GM18507 (cell line): Measurements from ENCODE around the gene TMEM170A.
"Not testable (repeated sequence)": the region's sequence is repeated elsewhere in the genome, so short reads cannot be mapped to it uniquely, and the experiment has no call there.

Experiments
- DNase-seq: peaks from one replicate; pipeline ENCODE4 v3.0.0; 2011; ENCODE audit warnings: low read depth; ENCODE audit not compliant: insufficient read length; ENCODE audit errors: extremely low spot score
- FAIRE-seq: peaks from 2 replicates; lab custom pipeline; 2011; peaks lifted over from hg19 to GRCh38; lab: Jason Lieb, UNC

TMEM170A gene

GRCh38 chr16:75482434-75483205 is 18.1 kb upstream of the TMEM170A start:
- no peak for FAIRE-seq
- DNase-seq: no peak

GRCh38 chr16:75481475-75481874 is 17.0 kb upstream of the TMEM170A start:
- DNase-seq (no peak), FAIRE-seq (no peak)

GRCh38 chr16:75479421-75479990 is 15.0 kb upstream of the TMEM170A start:
- DNase-seq: no peak
- no peak for FAIRE-seq

GRCh38 chr16:75478480-75479345 is 14.2 kb upstream of the TMEM170A start:
- no peak for DNase-seq
- FAIRE-seq: no peak

DNA sequence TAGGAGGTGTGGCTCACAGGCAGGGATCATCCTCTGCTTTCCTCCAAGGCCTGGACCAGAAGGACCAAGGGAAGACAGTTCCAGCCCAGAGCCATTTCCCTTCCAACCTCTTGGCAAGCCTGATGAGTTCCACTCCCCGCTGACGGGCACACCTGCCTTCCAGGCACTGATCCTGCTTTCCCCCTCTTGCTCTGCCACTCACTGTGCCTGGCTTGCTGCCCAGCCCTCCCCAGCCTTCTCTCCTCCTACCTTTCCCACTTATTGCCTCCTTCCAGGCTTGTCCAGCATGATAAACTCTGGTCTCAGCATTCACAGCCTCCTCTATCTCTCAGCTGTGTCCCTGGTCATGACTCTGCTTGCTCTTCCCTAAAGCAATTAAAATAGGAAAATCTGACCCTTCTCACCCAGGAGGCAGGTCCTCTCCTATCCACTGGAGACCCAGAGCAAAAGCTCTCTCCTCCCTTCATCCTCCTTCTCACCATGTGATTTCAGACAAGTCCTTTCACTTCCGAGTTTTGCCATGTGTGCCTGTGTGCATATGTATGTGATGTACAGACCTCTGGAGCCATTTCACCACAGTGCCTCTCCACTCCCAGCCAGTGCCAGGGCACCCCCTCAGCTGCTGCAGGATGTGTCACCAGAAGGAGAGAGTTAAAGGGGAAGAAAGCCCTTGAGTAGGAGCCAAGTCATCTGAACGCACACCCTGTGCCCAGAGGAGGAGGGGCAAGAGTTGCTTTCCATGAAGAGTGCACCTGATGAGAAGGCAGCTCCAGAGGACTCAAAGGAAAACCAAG is 13.4 kb upstream of the TMEM170A start:
- FAIRE-seq: peak; percentile 56
- DNase-seq: no peak

DNA sequence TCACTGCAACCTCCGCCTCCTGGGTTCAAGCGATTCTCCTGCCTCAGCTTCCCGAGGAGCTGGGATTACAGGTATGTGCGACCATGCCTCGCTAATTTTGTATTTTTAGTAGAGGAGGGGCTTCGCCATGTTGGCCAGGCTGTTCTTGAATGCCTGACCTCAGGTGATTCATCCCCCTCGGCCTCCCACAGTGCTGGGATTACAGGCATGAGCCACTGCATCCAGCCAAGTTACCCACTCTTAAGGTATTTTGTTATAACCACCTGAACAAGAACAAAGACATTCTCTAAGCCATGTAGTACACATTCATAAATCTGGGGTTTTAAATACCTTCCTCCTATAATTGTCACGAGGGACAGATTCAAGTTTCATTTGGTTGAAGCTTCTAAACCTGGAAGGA is 12.3 kb upstream of the TMEM170A start:
- no peak for DNase-seq
- FAIRE-seq: no peak

DNA sequence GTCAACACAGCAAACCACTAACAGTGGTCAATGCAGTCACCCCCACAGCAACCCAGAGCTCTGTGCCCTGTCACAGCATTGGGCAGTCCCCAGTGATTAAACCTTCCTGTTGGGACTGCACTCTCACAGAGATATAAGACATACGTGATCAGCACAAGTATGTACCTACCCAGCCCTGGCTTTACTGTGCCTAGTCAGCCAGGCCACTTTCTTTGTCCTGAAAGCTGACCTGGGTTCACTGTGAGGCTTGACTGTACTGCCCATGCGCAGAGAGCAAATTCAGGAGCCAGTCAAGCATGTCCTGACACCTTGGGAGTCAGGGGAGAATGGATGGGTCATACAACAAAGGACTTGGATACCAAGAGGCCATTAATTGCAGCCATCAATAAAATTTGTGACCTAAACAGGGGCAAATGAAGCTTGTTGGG is 10.9 kb upstream of the TMEM170A start:
- FAIRE-seq: no peak
- DNase-seq: no peak

DNA sequence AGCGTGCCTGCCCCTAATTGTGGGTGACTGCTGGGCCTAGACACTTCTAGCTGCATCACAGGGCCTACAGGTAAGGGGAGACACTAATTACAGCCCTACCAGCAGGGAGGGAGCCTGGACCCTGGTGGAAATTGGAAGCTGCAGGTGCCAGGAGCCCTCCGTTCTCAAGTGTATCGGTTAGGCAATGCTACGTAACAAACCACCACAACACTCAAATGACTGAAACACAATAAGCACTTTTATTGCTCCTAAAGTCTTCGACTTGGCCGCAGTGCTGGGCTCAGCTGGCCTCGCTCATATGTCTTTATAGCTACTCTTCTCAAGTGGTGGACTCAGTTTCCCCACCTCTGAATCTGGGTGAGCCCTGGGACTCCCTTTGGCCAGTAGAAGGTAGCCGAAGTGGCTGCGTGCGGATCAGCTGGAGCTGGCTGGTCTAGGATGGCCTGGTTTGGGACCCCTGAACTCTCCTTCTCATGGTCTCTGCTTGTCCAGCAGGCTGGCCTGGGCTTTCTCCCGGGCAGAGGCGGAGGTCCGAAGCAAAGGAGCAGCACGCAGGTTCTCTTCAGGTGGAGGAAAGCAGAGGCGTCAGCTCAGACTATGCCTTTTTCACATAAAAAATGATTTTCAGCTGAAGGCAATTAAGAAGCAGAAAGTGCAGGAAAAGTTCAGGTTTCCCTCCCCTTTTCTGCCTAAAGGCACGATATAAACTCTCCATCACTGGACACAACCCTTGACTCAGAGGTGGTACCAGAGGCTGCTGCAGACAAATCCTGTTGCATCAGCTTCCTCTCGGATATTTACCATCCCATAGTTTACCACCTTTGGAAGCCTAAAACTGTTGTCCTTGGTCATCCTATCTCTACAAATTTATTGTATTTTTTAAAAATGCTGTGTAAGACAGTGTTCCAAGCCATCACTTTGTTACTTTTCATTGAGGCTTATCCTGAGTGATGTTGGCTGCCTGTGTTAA is 8.7 kb upstream of the TMEM170A start:
- FAIRE-seq: no peak
- no peak for DNase-seq

DNA sequence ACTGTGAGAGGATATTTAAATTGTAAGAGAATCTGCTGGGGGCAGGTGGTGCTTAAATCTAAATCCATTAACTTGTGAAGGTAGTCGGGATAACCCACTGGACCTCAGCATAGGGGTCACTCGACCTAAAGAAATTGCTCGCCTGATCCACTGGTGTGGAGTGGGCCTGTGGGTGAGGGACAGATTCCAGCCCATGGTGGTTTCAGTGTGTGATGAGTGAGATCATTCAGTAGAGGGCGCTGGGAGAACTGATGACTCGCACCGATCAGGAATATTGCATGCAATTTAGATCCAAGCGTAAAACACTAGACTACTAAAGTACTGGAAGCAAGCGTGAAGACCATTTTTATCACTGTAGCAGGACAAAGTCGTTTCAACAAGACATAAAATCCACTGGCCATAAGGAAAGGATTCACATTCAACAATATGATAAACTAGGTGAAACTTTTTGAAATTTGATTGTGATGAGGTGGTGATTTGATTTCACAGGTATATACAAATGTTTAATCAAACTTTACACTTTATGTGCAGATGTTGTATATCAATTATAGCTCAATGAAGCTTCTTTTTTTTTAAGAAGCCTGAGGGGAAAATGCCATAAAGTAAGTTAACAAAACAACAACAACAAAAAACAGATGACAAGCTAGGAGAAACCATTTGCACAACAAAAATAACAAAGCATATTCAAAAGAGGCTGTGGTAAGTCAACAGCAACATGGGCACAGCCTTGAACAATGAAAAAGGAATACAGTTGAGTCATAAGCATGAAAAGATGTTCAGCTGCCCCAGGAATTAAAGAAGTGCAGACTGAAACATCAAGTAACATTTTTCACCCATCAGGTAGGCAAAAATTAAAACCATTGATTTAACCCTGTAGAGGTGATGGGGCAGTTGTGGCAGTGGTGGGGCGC is 7.5 kb upstream of the TMEM170A start:
- FAIRE-seq: peak; percentile 66

GRCh38 chr16:75466760-75467159 is 2.3 kb upstream of the TMEM170A start:
- DNase-seq: no peak
- no peak for FAIRE-seq

More for the DNA sequence above, 7.5 kb upstream of the TMEM170A start:
- DNase-seq: no peak

- FAIRE-seq, DNase-seq: not testable (repeated sequence)
Measured at GRCh38 chr16:75463389-75464121, 934 bp downstream of the TMEM170A start.

GRCh38 chr16:75462806-75463205 is 1.7 kb downstream of the TMEM170A start:
- peak; percentile 41 for FAIRE-seq

DNA sequence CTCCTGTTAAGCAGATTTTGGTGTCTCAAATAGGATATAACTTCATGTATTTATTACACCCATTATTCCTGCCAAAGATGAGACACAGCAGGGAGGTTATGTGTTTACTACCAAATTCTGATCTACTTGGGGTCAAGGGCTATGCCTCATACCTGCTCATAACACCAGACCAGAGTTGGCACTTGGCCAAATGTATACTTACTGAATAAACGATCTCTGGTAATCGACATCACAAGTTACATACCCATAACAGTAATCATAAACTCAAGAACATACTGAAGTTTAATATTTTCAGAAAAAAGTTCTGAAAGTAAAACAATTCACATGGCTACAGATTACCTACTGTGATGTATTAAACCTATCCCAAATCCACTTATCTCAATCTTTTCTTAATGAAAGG is 2.9 kb downstream of the TMEM170A start:
- no peak for DNase-seq
- no peak for FAIRE-seq

More at GRCh38 chr16:75462806-75463205, 1.7 kb downstream of the TMEM170A start:
- no peak for DNase-seq

DNA sequence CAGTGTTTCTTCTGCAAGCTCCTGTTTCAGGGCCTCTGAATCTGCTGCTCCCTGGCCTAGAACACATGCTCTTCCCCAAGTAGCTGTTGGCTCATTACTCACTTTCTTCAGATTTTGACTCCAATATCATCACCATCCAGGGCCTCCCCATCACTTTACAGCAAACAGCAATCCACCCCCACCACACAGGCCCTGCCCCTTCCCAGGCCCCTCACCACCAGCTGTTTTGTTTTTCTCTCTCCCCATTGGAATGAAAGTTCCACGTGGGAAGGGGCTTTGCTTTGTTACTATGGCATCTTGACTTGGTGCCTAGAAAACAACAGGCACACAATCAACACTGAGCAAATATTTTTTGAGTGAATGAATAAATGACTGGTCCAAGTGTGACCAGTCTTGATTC is 4.0 kb downstream of the TMEM170A start:
- no peak for FAIRE-seq

DNA sequence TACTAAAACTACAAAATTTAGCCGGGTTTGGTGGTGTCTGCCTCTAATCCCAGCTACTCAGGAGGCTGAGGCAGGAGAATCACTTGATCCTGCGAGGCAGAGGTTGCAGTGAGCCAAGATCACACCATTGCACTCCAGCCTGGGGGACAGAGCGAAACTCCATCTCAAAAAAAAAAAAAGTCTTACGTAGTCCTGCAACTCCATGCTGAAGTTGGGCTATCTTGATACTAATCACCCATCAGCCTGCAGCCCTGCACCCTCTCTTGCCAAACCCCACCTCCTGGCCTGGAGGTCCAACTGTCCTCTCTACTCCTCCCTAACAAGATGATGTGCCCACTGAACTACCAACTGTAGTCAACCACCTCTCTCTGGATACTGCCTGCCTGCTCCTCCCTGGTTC is 4.8 kb downstream of the TMEM170A start:
- no peak for FAIRE-seq
- no peak for DNase-seq

More for the DNA sequence above, 4.0 kb downstream of the TMEM170A start:
- DNase-seq: no peak

DNA sequence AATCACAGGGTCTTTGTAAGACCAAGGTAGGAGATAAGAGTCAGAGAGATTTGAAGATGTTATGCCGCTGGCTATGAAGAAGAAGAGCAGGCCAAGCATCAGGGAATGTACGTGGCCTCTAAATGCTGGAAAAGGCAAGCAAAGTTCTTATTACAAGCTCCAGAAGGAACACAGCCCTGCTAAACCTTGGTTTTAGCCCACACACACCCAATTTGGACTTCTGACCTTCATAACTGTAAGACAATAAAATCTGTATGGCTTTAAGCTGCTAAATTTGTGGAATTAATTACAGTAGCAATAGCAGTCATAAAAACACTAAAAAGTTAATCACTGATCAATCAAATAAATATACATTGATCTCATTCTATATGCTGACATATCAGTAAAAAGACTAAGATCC is 6.0 kb downstream of the TMEM170A start:
- FAIRE-seq (no peak), DNase-seq (no peak)

- DNase-seq: no peak
- FAIRE-seq: no peak
Measured at GRCh38 chr16:75458029-75458428, 6.5 kb downstream of the TMEM170A start.
